ENCODE measurements around the gene IGSF22. TPM values are rescaled to one million over a fixed set of nuclear protein-coding genes. Genes with fewer than 3 reads are reported as not detected.

Gene IGSF22
- total and polyA plus RNA-seq, 9 of the 15 experiments (the other 6 are each of a cell fraction or from before 2014, with no cell fraction given), result not detected

GRCh38 chr11:18768978-18769377, 43.0 kb upstream of the IGSF22 start:
- no TSS peak for BruUV-seq (replicated peaks)
- H3K27ac ChIP-seq (ENCODE audit: extremely low read depth, low read depth, low read length), result no peak overlapping the region
- TF ChIP-seq CSDE1 (IDR thresholded peaks at IDR 0.05), result no peak
- no peak for TF ChIP-seq MNT (conservative IDR thresholded peaks at IDR 0.05)
- TF ChIP-seq NFIX (CRISPR knock-in tag; IDR thresholded peaks at IDR 0.05; ENCODE audit: low read depth), result no peak
- TF ChIP-seq POLR2A (conservative IDR thresholded peaks at IDR 0.05), result no peak
- no peak for TF ChIP-seq MEIS2 (IDR thresholded peaks at IDR 0.05; ENCODE audit: partially characterized antibody)
- no peak for TF ChIP-seq ARID3B (CRISPR knock-in tag; IDR thresholded peaks at IDR 0.05; ENCODE audit: borderline replicate concordance)
- no peak for TF ChIP-seq BRD4 (IDR thresholded peaks at IDR 0.05)
- H3K4me1 ChIP-seq (replicated peaks in 1 of 2; ENCODE audit: control insufficient read depth in 2 of 2, insufficient read depth in 2 of 2, low read length in 2 of 2), result no peaks in the 10 kb centered on the region
- intact Hi-C loops (cut with micrococcal nuclease), result loop anchor here (10.0 kb wide), 2 partner anchors 224 to 314 kb away; partner anchors contain the start of gene LDHAL6A
- ATAC-seq (no peak), FAIRE-seq (no peak), DNase-seq (ENCODE audit: extremely low read depth in 1 of 4, low spot score in 3 of 4) (no peak)
- H2AFZ ChIP-seq (ENCODE audit: low read depth, low read length), result no peak overlapping the region
- no peak overlapping the region for H3K4me3 ChIP-seq
- POLR2A ChIA-PET, result interaction anchor here (0.6 to 0.7 kb wide), 3 partner anchors 269 to 1171 kb away, joined by 3 to 4 read pairs (median 3); no protein-coding TSS in a partner anchor
- in situ Hi-C loops (cut with MboI), result no loop called here
- H3K9me1 ChIP-seq (ENCODE audit: control insufficient read depth, insufficient read depth, low read length), result no peaks in the 10 kb centered on the region
- peaks cover 4% of the 10 kb centered on the region; the same call in 1 of the 2 replicates for H4K20me1 ChIP-seq (replicated peaks; ENCODE audit: control insufficient read depth, insufficient read depth, low read length)
- no peak overlapping the region for H3K4me2 ChIP-seq (ENCODE audit: insufficient read depth, low read length)
- H3K27me3 ChIP-seq (ENCODE audit: control insufficient read depth in 2 of 2, insufficient read depth in 2 of 2, low read length in 2 of 2), result peaks cover 2 to 44% of the 10 kb centered on the region in 2 experiments; a peak in 4 of 5 replicates
- no peaks in the 10 kb centered on the region for H3K9me3 ChIP-seq (replicated peaks; ENCODE audit: control insufficient read depth, insufficient read depth, low read depth, low read length)
- CTCF ChIA-PET (ENCODE audit: low intra/inter-chr PET ratio), result no interaction called here
- H3K36me3 ChIP-seq (ENCODE audit: control insufficient read depth, insufficient read depth, low read length), result no peaks in the 10 kb centered on the region
- no peaks in the 10 kb centered on the region for H3K79me2 ChIP-seq (ENCODE audit: control insufficient read depth, insufficient read depth, low read length)
- WGBS (ENCODE audit: insufficient coverage, low coverage, missing lambda C conversion rate), result under 1% methylated on average over 5 of the region's 5 CpGs
- H3K9ac ChIP-seq (ENCODE audit: insufficient read depth in 1 of 2, low read depth in 2 of 2, low read length in 2 of 2), result no peak overlapping the region

Measured in K562 (cell line).